K562 (cell line): ENCODE measurements around the gene CHSY1. TPM values are rescaled to one million over a fixed set of nuclear protein-coding genes. Genes with fewer than 3 reads are reported as not detected.
A peak's percentile ranks its signal among the peaks of the same experiment; 100 is the strongest.

Experiments used
- ATAC-seq: fragments of 200-7000 bp; cut with Tn5 transposase; 3 replicates; pipeline ENCODE4 v1.9.1; 2020; ENCODE audit warnings: moderate library complexity
- BruUV-seq: library from RNA; stranded (reverse); fragments of 400-500 nt; replicated peaks from 2 replicates; lab custom pipeline; 2021; lab: Mats Ljungman, UMichigan
- CTCF ChIA-PET: fragments of 300-600 bp; formaldehyde crosslinking; extraction: SDS; loops from one replicate; lab custom pipeline; 2021; ENCODE audit warnings: low intra/inter-chr PET ratio; lab: Yijun Ruan, JAX
- POLR2A ChIA-PET: fragments of 300-600, 350-650 bp; sonication (Branson Sonifier 250); formaldehyde crosslinking; extraction: SDS; loops from one replicate; lab custom pipeline; 2021; ENCODE audit warnings: antibody characterized with exemption, inconsistent platforms; lab: Yijun Ruan, JAX
- DNase-seq, 4 experiments: peaks; one replicate each; pipeline versions ENCODE4 v3.0.0 to v3.0.0-alpha.2; 2011 to 2018; ENCODE audit warnings: low spot score in 3 of 4, mixed read lengths in 3 of 4; ENCODE audit errors: extremely low read depth in 1 of 4
- FAIRE-seq: peaks from 2 replicates; lab custom pipeline; 2011; peaks lifted over from hg19 to GRCh38; lab: Jason Lieb, UNC
- H2AFZ ChIP-seq: 2 replicates; pipeline ENCODE4 v1.6.0; 2011; ENCODE audit warnings: low read depth, low read length, control low read depth, inconsistent platforms
- H3K27ac ChIP-seq: fragments of 200-600 bp; 3 replicates; pipeline ENCODE4 v1.8.0; 2011; ENCODE audit warnings: low read depth, mild to moderate bottlenecking, control low read depth, inconsistent platforms, low read length, moderate library complexity, mixed read lengths; ENCODE audit errors: extremely low read depth
- H3K27me3 ChIP-seq, 2 experiments: fragments of 300-600 bp in 1 of 2; 2 replicates in 1 of 2; 3 replicates in 1 of 2; pipeline versions ENCODE4 v1.6.0 to v1.8.0; 2011; ENCODE audit warnings: inconsistent platforms in 2 of 2, low read length in 2 of 2, mild to moderate bottlenecking in 1 of 2, mixed read lengths in 1 of 2, moderate library complexity in 1 of 2; ENCODE audit not compliant: control insufficient read depth in 2 of 2, insufficient read depth in 2 of 2
- H3K36me3 ChIP-seq: fragments of 300-600 bp; 3 replicates; pipeline ENCODE4 v1.8.0; 2011; ENCODE audit warnings: mild to moderate bottlenecking, low read length, inconsistent platforms; ENCODE audit not compliant: control insufficient read depth, insufficient read depth
- H3K4me1 ChIP-seq, 2 experiments: fragments of 200-600 bp in 1 of 2; replicated peaks in 1 of 2; 2 replicates in 1 of 2; 3 replicates in 1 of 2; pipeline versions ENCODE4 v1.5.1 to v1.8.0; 2011; ENCODE audit warnings: inconsistent platforms in 2 of 2, low read length in 2 of 2, mild to moderate bottlenecking in 1 of 2, mixed read lengths in 1 of 2, moderate library complexity in 1 of 2; ENCODE audit not compliant: control insufficient read depth in 2 of 2, insufficient read depth in 2 of 2
- H3K4me2 ChIP-seq: 2 replicates; pipeline ENCODE4 v1.6.1; 2011; ENCODE audit warnings: low read length, control low read depth, inconsistent platforms, mixed read lengths; ENCODE audit not compliant: insufficient read depth
- H3K4me3 ChIP-seq: fragments of 200-600 bp; sonication (generic), shearing (Covaris generic); 2 replicates; pipeline ENCODE4 v1.5.1; 2016; ENCODE audit warnings: control low read depth, inconsistent platforms
- H3K79me2 ChIP-seq: fragments of 200-600 bp; 3 replicates; pipeline ENCODE4 v1.8.0; 2011; ENCODE audit warnings: low read length, inconsistent platforms; ENCODE audit not compliant: control insufficient read depth, insufficient read depth
- H3K9ac ChIP-seq, 2 experiments: 2 replicates each; pipeline versions ENCODE4 v1.6.0 to v1.6.1; 2011; ENCODE audit warnings: low read depth in 2 of 2, low read length in 2 of 2, control low read depth in 1 of 2, inconsistent platforms in 1 of 2, mild to moderate bottlenecking in 1 of 2, mixed read lengths in 1 of 2; ENCODE audit not compliant: insufficient read depth in 1 of 2
- H3K9me1 ChIP-seq: one replicate; pipeline ENCODE4 v1.6.0; 2011; ENCODE audit warnings: inconsistent platforms, mild to moderate bottlenecking, low read length, moderate library complexity; ENCODE audit not compliant: control insufficient read depth, insufficient read depth
- H3K9me3 ChIP-seq: replicated peaks from 2 replicates; pipeline ENCODE4 v1.5.1; 2011; ENCODE audit warnings: low read depth, low read length, inconsistent platforms; ENCODE audit not compliant: control insufficient read depth, insufficient read depth
- H4K20me1 ChIP-seq: replicated peaks from 2 replicates; pipeline ENCODE4 v1.6.1; 2011; ENCODE audit warnings: low read length, inconsistent platforms, mixed read lengths; ENCODE audit not compliant: control insufficient read depth, insufficient read depth
- CSDE1 ChIP-seq, 2 experiments: fragments of 450-650 bp; IDR thresholded peaks; 2 replicates each; pipeline ENCODE4 v1.6.1; 2016; ENCODE audit warnings: mild to moderate bottlenecking in 1 of 2
- GTF2E2 ChIP-seq: fragments of 200-800 bp; sonication (Bioruptor generic); IDR thresholded peaks from 2 replicates; pipeline ENCODE4 v1.6.1; 2016; ENCODE audit warnings: missing genetic modification characterization, missing compliant biosample characterization
- HMGN3 ChIP-seq: IDR thresholded peaks from 2 replicates; pipeline ENCODE4 v1.6.1; 2011; ENCODE audit warnings: borderline replicate concordance, low read depth, mild to moderate bottlenecking, mixed read lengths, low read length; ENCODE audit not compliant: insufficient read length; ENCODE audit errors: extremely low read depth
- MEF2A ChIP-seq: IDR thresholded peaks from 2 replicates; pipeline ENCODE4 v1.6.1; 2011; ENCODE audit warnings: low read depth, mild to moderate bottlenecking, low read length, moderate library complexity; ENCODE audit not compliant: control insufficient read depth
- MEF2D ChIP-seq: conservative IDR thresholded peaks from 2 replicates; pipeline ENCODE4 v1.6.1; 2016; ENCODE audit warnings: low read depth, missing genetic modification characterization, missing compliant biosample characterization
- PBX2 ChIP-seq, 2 experiments: IDR thresholded peaks in 1 of 2; conservative IDR thresholded peaks in 1 of 2; 2 replicates each; pipeline ENCODE4 v1.6.1; 2016; ENCODE audit warnings: low read depth in 2 of 2, mild to moderate bottlenecking in 1 of 2, missing compliant biosample characterization in 1 of 2, missing genetic modification characterization in 1 of 2, moderate library complexity in 1 of 2
- POU5F1 ChIP-seq: fragments of 150-350 bp; IDR thresholded peaks from 2 replicates; pipeline ENCODE4 v1.6.1; 2014; ENCODE audit warnings: borderline replicate concordance, low read length, low read depth, mild to moderate bottlenecking; ENCODE audit not compliant: partially characterized antibody
- SMARCE1 ChIP-seq: fragments of 450-650 bp; IDR thresholded peaks from 2 replicates; pipeline ENCODE4 v1.7.1; 2016; ENCODE audit warnings: mild to moderate bottlenecking
- SRSF1 ChIP-seq: fragments of 200-400 bp; formaldehyde crosslinking; IDR thresholded peaks from 2 replicates; pipeline ENCODE4 v1.6.1; 2017; ENCODE audit warnings: mild to moderate bottlenecking, low read depth, low read length, moderate library complexity
- SRSF3 ChIP-seq: fragments of 200-400 bp; formaldehyde crosslinking; IDR thresholded peaks from 2 replicates; pipeline ENCODE4 v1.6.1; 2016; ENCODE audit warnings: mild to moderate bottlenecking, low read length, moderate library complexity; ENCODE audit not compliant: insufficient read depth
- TCF7L2 ChIP-seq: fragments of 150-350 bp; IDR thresholded peaks from 2 replicates; pipeline ENCODE4 v1.6.1; 2016; ENCODE audit warnings: low read depth, mild to moderate bottlenecking, low read length, moderate library complexity
- ZBTB1 ChIP-seq: sonication (generic); formaldehyde crosslinking; IDR thresholded peaks from 2 replicates; pipeline ENCODE4 v1.8.1; 2023; ENCODE audit warnings: missing genetic modification reagents, low read depth, mild to moderate bottlenecking, borderline replicate concordance
- ZBTB8A ChIP-seq: fragments of 450-650 bp; IDR thresholded peaks from 2 replicates; pipeline ENCODE4 v1.6.1; 2018; ENCODE audit warnings: mild to moderate bottlenecking, moderate library complexity; ENCODE audit not compliant: partially characterized antibody
- ZKSCAN8 ChIP-seq: fragments of 200-800 bp; sonication (Bioruptor generic); IDR thresholded peaks from 2 replicates; pipeline ENCODE4 v1.6.1; 2016; ENCODE audit warnings: missing genetic modification characterization, missing compliant biosample characterization
- ZNF224 ChIP-seq: sonication (generic); formaldehyde crosslinking; IDR thresholded peaks from 2 replicates; pipeline ENCODE4 v1.8.0; 2022; ENCODE audit warnings: mild to moderate bottlenecking, missing genetic modification reagents
- WGBS: fragments of 100-300 bp; shearing (Covaris generic); methylation state at CpG from one replicate; pipeline ENCODE4 v1.1.6; 2016; ENCODE audit warnings: low coverage, mixed read lengths; ENCODE audit not compliant: insufficient coverage; ENCODE audit errors: missing lambda C conversion rate; 5-methylcytosine and 5-hydroxymethylcytosine counted together
- in situ Hi-C: fragments of 300-500 bp; cut with MboI; formaldehyde crosslinking; loops from 4 replicates; pipeline ENCODE4 v1.15.0; 2018; ENCODE audit warnings: inconsistent platforms, mixed read lengths
- intact Hi-C: fragments of 100-400 bp; cut with micrococcal nuclease; formaldehyde crosslinking; loops from 2 replicates; pipeline ENCODE4 v1.14.2; 2022
- polyA plus RNA-seq, 8 experiments: library from polyadenylated mRNA; depleted of rRNA in 4 of 8; stranded (reverse) in 5 of 8; unstranded in 3 of 8; fragments of >200 nt; fragmentation: Nextera tagmentation in 2 of 8; fragmentation: Illumina TruSeq in 1 of 8; extraction: Ambion mirVana in 2 of 8; extraction: Trizol in 1 of 8; gene quantifications; 2 replicates each; pipeline versions ENCODE4 v1.2.1 to v1.2.3, GENCODE V29; 2011 to 2014; ENCODE audit warnings: inconsistent platforms in 1 of 8, missing spikeins in 1 of 8
- total RNA-seq, 7 experiments: library from RNA; depleted of rRNA in 6 of 7; stranded (reverse); fragments of >200 nt in 6 of 7; fragmentation: Illumina TruSeq in 2 of 7; extraction: Trizol in 2 of 7; gene quantifications; 2 replicates each; pipeline versions ENCODE4 v1.2.1 to v1.2.3, GENCODE V29; 2011 to 2021; ENCODE audit warnings: low replicate concordance in 1 of 7

Gene CHSY1
- total and polyA plus RNA-seq, 9 of the 15 experiments (the other 6 are each of a cell fraction or from before 2014, with no cell fraction given), result 7.0 to 16.4 (median 13.4) TPM

- Histone ChIP-seq H4K20me1 (peaks cover 14% of the 10 kb centered on the region), H3K4me3 (peak overlapping the region; percentile 96), H3K79me2 (peaks cover 61% of the 10 kb centered on the region), H2AFZ (peak overlapping the region; percentile 98), H3K27me3 (no peaks in the 10 kb centered on the region), H3K4me2 (peak overlapping the region; percentile 93), H3K9me3 (no peaks in the 10 kb centered on the region), H3K9me1 (no peaks in the 10 kb centered on the region), H3K9ac (peak overlapping the region; percentile 94 to 100), H3K4me1 (peaks cover 7 to 9% of the 10 kb centered on the region in 2 experiments; a peak in 2 of 5 replicates), H3K27ac (peak overlapping the region; percentile 92), H3K36me3 (peaks cover 28% of the 10 kb centered on the region)
- ChIA-PET CTCF (no interaction called here), POLR2A (interaction anchor here (0.5 to 3.7 kb wide), 5 partner anchors 9 to 324 kb away, joined by 3 to 25 read pairs (median 3); no protein-coding TSS in a partner anchor)
- DNase-seq (no peak), FAIRE-seq (no peak), ATAC-seq (peak; percentile 72)
- in situ Hi-C loops (no loop called here), intact Hi-C loops (no loop called here)
- BruUV-seq, result TSS peak; percentile 88
- WGBS, result under 1% methylated on average over 16 of the region's 20 CpGs
- TF ChIP-seq PBX2 (CRISPR knock-in tag; IDR thresholded peaks at IDR 0.05; ENCODE audit: low read depth) (no peak), PBX2 (tag; conservative IDR thresholded peaks at IDR 0.05; ENCODE audit: low read depth) (peak; percentile 72), GTF2E2 (tag) (peak; percentile 5; the same call in 1 of the 2 replicates), SRSF3 (no peak), TCF7L2 (no peak), SRSF1 (no peak), CSDE1 (IDR thresholded peaks at IDR 0.05) (no peak), POU5F1 (no peak), HMGN3 (peak; percentile 4), SMARCE1 (0 out of 2 replicates have a peak, but pooled peaks have one; percentile 8), ZBTB8A (no peak), MEF2D (0 out of 2 replicates have a peak, but pooled peaks have one; percentile 26), ZBTB1 (peak; percentile 82; the same call in 1 of the 2 replicates), MEF2A (peak; percentile 80; the same call in 1 of the 2 replicates), ZKSCAN8 (no peak), ZNF224 (CRISPR knock-in tag) (0 out of 2 replicates have a peak, but pooled peaks have one; percentile 8)
Observed at GRCh38 chr15:101295607-101296161, 43.8 kb upstream of the CHSY1 start.
